Caco-2 (cell line): ENCODE data around the gene LMAN1L. TPM values are rescaled to one million over a fixed set of nuclear protein-coding genes. Genes with fewer than 3 reads are reported as not detected.

ENCODE experiments used
- BruUV-seq: library from RNA; stranded (reverse); fragments of 400-500 nt; replicated peaks from 2 replicates; lab custom pipeline; 2021; lab: Mats Ljungman, UMichigan
- CTCF ChIA-PET: fragments of 300-600 bp; sonication (Branson Sonifier 250); formaldehyde crosslinking; loops from one replicate; lab custom pipeline; 2022; ENCODE audit warnings: antibody characterized with exemption; lab: Charles Lee
- POLR2A ChIA-PET: fragments of 300-600 bp; sonication (Branson Sonifier 250); formaldehyde crosslinking; loops from one replicate; lab custom pipeline; 2022; ENCODE audit warnings: antibody characterized with exemption; lab: Charles Lee
- DNase-seq, 2 experiments: peaks; one replicate each; pipeline versions ENCODE4 v3.0.0 to v3.0.0-alpha.2; 2020 to 2022
- H3K27me3 ChIP-seq: replicated peaks from 2 replicates; pipeline ENCODE4 v1.6.0; 2011; ENCODE audit warnings: low read length; ENCODE audit not compliant: control insufficient read depth, insufficient read depth
- H3K36me3 ChIP-seq: 2 replicates; pipeline ENCODE4 v1.5.1; 2011; ENCODE audit warnings: low read length; ENCODE audit not compliant: control insufficient read depth, insufficient read depth
- H3K4me1 ChIP-seq: fragments of 250-450 bp; sonication (Bioruptor Pico); 2 replicates; pipeline ENCODE4 v1.5.1; 2020; ENCODE audit warnings: mild to moderate bottlenecking
- H3K4me3 ChIP-seq: 2 replicates; pipeline ENCODE4 v1.5.1; 2011; ENCODE audit warnings: low read depth, mild to moderate bottlenecking, control low read depth, low read length
- H3K9me3 ChIP-seq: fragments of 250-450 bp; sonication (Bioruptor Pico); 2 replicates; pipeline ENCODE4 v1.5.1; 2020; ENCODE audit warnings: mild to moderate bottlenecking, moderate library complexity
- H3K27ac Mint-ChIP-seq: one replicate; pipeline ENCODE4 v1.8.0; 2022; ENCODE audit warnings: mixed read lengths; ENCODE audit not compliant: unreplicated experiment
- H3K27me3 Mint-ChIP-seq: one replicate; pipeline ENCODE4 v1.8.0; 2022; ENCODE audit warnings: mixed read lengths; ENCODE audit not compliant: insufficient read depth, unreplicated experiment
- H3K36me3 Mint-ChIP-seq: one replicate; pipeline ENCODE4 v1.8.0; 2022; ENCODE audit warnings: mild to moderate bottlenecking, mixed read lengths; ENCODE audit not compliant: insufficient read depth, unreplicated experiment
- H3K4me1 Mint-ChIP-seq: one replicate; pipeline ENCODE4 v1.8.0; 2022; ENCODE audit warnings: low read depth, mixed read lengths; ENCODE audit not compliant: unreplicated experiment
- H3K4me3 Mint-ChIP-seq: one replicate; pipeline ENCODE4 v1.8.0; 2022; ENCODE audit warnings: mild to moderate bottlenecking, moderate library complexity, mixed read lengths; ENCODE audit not compliant: unreplicated experiment
- H3K9me3 Mint-ChIP-seq: one replicate; pipeline ENCODE4 v1.8.0; 2022; ENCODE audit warnings: mixed read lengths; ENCODE audit not compliant: unreplicated experiment
- intact Hi-C: fragments of 100-400 bp; cut with micrococcal nuclease; formaldehyde crosslinking; loops from one replicate; pipeline ENCODE4 v1.10.0; 2022; ENCODE audit not compliant: unreplicated experiment
- total RNA-seq: library from RNA; stranded (reverse); gene quantifications from 2 replicates; pipeline ENCODE4 v1.2.3, GENCODE V29; 2022
- TF ChIP-seq, protein P1 (sequence below), 2 experiments: fragments of 200-600 bp in 1 of 2; IDR thresholded peaks; 1 replicate in 1 of 2; 2 replicates in 1 of 2; pipeline versions ENCODE4 v1.5.1 to v1.8.0; 2011 to 2022; ENCODE audit warnings: antibody characterized with exemption in 1 of 2, control low read depth in 1 of 2, inconsistent platforms in 1 of 2, low read depth in 1 of 2, low read length in 1 of 2, mild to moderate bottlenecking in 1 of 2, moderate library complexity in 1 of 2; ENCODE audit not compliant: insufficient read depth in 1 of 2, severe bottlenecking in 1 of 2, unreplicated experiment in 1 of 2

LMAN1L gene
- total RNA-seq, 1 experiment from 2014 or later: not detected

DNA sequence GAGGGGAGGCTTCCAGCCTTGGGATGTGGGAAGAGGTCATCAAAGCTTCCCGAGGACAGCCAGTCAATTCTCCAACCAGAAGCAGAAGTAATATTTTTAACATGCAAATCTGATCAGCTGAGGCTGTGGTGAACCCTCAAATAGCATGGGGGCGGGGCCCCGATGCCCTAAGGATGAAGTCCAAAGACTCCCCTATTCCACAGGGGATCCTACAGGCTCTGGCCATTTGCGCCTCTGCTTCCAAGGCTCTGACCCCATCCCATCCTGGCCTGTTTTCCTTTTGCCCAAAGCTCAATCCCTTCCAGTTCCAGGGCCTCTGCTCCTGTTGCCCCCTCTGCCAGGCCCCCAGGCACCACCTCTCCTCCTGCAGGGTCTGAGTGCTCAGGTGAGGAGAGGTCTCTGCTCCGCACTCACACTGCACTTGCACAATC is 37.5 kb upstream of the LMAN1L start:
- Mint-ChIP-seq H3K9me3 (no peaks in the 10 kb centered on the region), H3K36me3 (peaks cover 5% of the 10 kb centered on the region)
- no TSS peak for BruUV-seq

GRCh38 chr15:74775894-74776293 is 36.7 kb upstream of the LMAN1L start:
- CTCF ChIA-PET: no interaction called here
- DNase-seq: no peak
- POLR2A ChIA-PET: no interaction called here
- H3K9me3 ChIP-seq: no peaks in the 10 kb centered on the region
- intact Hi-C loops: no loop called here
- no peak overlapping the region for H3K4me3 ChIP-seq
- TF ChIP-seq, protein P1, sequence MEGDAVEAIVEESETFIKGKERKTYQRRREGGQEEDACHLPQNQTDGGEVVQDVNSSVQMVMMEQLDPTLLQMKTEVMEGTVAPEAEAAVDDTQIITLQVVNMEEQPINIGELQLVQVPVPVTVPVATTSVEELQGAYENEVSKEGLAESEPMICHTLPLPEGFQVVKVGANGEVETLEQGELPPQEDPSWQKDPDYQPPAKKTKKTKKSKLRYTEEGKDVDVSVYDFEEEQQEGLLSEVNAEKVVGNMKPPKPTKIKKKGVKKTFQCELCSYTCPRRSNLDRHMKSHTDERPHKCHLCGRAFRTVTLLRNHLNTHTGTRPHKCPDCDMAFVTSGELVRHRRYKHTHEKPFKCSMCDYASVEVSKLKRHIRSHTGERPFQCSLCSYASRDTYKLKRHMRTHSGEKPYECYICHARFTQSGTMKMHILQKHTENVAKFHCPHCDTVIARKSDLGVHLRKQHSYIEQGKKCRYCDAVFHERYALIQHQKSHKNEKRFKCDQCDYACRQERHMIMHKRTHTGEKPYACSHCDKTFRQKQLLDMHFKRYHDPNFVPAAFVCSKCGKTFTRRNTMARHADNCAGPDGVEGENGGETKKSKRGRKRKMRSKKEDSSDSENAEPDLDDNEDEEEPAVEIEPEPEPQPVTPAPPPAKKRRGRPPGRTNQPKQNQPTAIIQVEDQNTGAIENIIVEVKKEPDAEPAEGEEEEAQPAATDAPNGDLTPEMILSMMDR (IDR thresholded peaks at IDR 0.05; ENCODE audit: insufficient read depth in 1 of 2, low read depth in 1 of 2, low read length in 1 of 2, severe bottlenecking in 1 of 2, unreplicated experiment in 1 of 2): no peak
- Mint-ChIP-seq H3K9me3 (no peaks in the 10 kb centered on the region), H3K4me3 (no peak overlapping the region), H3K27ac (no peak overlapping the region), H3K36me3 (peaks cover 5% of the 10 kb centered on the region), H3K27me3 (no peaks in the 10 kb centered on the region), H3K4me1 (peaks cover 28% of the 10 kb centered on the region)
- H3K27me3 ChIP-seq: no peaks in the 10 kb centered on the region
- H3K4me1 ChIP-seq: peaks cover 15% of the 10 kb centered on the region
- no TSS peak for BruUV-seq
- H3K36me3 ChIP-seq: no peaks in the 10 kb centered on the region

More for the DNA sequence above, 37.5 kb upstream of the LMAN1L start:
- intact Hi-C loops: no loop called here
- ChIA-PET POLR2A (no interaction called here), CTCF (interaction anchor here (0.9 to 8.2 kb wide), 2 partner anchors 23 to 141 kb away, joined by 4 to 211 read pairs; no protein-coding TSS in a partner anchor)
- Histone ChIP-seq H3K9me3 (no peaks in the 10 kb centered on the region), H3K4me1 (peaks cover 11% of the 10 kb centered on the region), H3K27me3 (no peaks in the 10 kb centered on the region), H3K4me3 (no peak overlapping the region), H3K36me3 (no peaks in the 10 kb centered on the region)
- Mint-ChIP-seq H3K27ac (no peak overlapping the region), H3K27me3 (no peaks in the 10 kb centered on the region), H3K4me3 (no peak overlapping the region), H3K4me1 (peaks cover 21% of the 10 kb centered on the region)
- TF ChIP-seq, protein P1 (IDR thresholded peaks at IDR 0.05; ENCODE audit: insufficient read depth in 1 of 2, low read depth in 1 of 2, low read length in 1 of 2, severe bottlenecking in 1 of 2, unreplicated experiment in 1 of 2): no peak
- no peak for DNase-seq

DNA sequence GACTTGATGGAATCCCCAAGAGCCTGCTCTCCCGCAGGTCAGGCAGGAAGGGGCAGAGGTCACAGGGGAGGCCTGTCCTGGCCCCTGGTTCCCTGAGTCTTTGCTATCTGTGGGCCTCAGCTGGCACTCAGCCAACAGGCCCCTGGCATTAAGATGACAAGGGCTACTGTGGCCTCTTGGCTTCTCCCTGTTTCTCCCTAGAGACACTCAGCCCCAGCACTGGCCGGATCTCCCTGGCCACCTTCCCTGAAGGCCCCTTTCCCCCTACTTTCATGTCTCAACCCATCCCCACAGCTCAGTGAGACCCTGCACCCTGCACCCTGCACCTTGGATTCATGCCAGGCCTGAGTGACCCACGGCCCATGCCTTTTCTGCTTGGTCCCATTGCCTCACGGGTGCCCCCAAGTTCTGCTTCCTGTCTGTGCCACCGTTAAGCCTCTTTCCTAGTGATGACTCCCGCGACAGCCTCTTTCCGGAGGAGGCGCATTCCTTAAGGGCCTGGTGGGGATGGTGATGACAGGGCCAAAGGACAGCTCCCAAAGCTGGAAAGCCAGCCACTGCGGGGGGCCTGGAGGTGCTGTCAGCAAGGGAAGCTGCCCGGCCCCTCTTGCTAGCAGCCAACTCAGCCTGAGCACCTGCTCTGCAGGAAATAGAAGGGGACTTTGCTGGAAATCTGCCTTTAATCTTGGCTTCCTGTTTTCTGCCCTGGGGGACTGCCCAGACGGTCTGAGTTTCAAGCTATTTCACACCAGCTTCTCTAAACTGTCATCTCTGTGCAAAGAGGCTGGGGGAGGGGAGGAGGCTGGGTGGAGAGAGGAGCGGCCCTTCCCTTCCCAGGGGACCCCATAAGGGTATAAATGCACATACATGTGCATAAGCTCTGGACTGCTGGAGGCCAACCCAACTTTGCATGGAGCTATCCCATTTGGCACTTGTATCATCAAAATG is 35.5 kb upstream of the LMAN1L start:
- intact Hi-C loops: no loop called here
- H3K27ac Mint-ChIP-seq: no peak overlapping the region
- no peaks in the 10 kb centered on the region for H3K9me3 ChIP-seq
- no peaks in the 10 kb centered on the region for H3K36me3 ChIP-seq
- H3K4me1 Mint-ChIP-seq: peaks cover 31% of the 10 kb centered on the region
- no peak overlapping the region for H3K4me3 Mint-ChIP-seq
- H3K9me3 Mint-ChIP-seq: no peaks in the 10 kb centered on the region
- POLR2A ChIA-PET: interaction anchor here (0.7 kb wide), 1 partner anchor 160 kb away, joined by 3 read pairs; no protein-coding TSS in a partner anchor
- H3K4me1 ChIP-seq: peaks cover 22% of the 10 kb centered on the region
- TF ChIP-seq, protein P1 (IDR thresholded peaks at IDR 0.05; ENCODE audit: insufficient read depth in 1 of 2, low read depth in 1 of 2, low read length in 1 of 2, severe bottlenecking in 1 of 2, unreplicated experiment in 1 of 2): no peak
- peaks cover 5% of the 10 kb centered on the region for H3K36me3 Mint-ChIP-seq
- no peak for DNase-seq
- no TSS peak for BruUV-seq
- H3K27me3 ChIP-seq: no peaks in the 10 kb centered on the region
- H3K4me3 ChIP-seq: no peak overlapping the region
- CTCF ChIA-PET: interaction anchor here (1.0 to 1.7 kb wide), 3 partner anchors 8 to 145 kb away, joined by 3 to 8 read pairs (median 4); no protein-coding TSS in a partner anchor
- no peaks in the 10 kb centered on the region for H3K27me3 Mint-ChIP-seq
